ENCODE measurements around the gene AGBL2. TPM values are rescaled to one million over a fixed set of nuclear protein-coding genes. Genes with fewer than 3 reads are reported as not detected.

AGBL2 gene
- total and polyA plus RNA-seq, 2 of the 8 experiments (the other 6 are each of a cell fraction or from before 2014, with no cell fraction given), result 2.1 to 6.5 TPM

GRCh38 chr11:47667555-47667954, 47.6 kb downstream of the AGBL2 start:
- WGBS, 2 experiments (ENCODE audit: extremely low coverage in 1 of 2, insufficient coverage in 1 of 2, insufficient read length in 1 of 2, insufficient replicate concordance in 2 of 2, low coverage in 1 of 2, low lambda C conversion rate in 2 of 2, missing lambda C conversion rate in 1 of 2), result 79% methylated on average over 2 of the region's 2 CpGs; no CpG with 5 or more reads in 1 of the 2 experiments
- Histone ChIP-seq H3K14ac (ENCODE audit: insufficient read length) (no peak overlapping the region), H3K23ac (ENCODE audit: insufficient read length) (no peak overlapping the region), H3K56ac (replicated peaks; ENCODE audit: insufficient read length, low read depth, low read length) (no peak overlapping the region), H3K27me3 (replicated peaks in 1 of 4; ENCODE audit: control insufficient read depth in 3 of 4, extremely low read depth in 1 of 4, insufficient read depth in 3 of 4, low read length in 3 of 4) (no peaks in the 10 kb centered on the region), H3K4me2 (ENCODE audit: insufficient read depth in 1 of 2, low read depth in 2 of 2, low read length in 2 of 2) (no peak overlapping the region), H3K79me2 (ENCODE audit: control insufficient read depth in 1 of 2, insufficient read depth in 2 of 2, low read length in 2 of 2) (no peaks in the 10 kb centered on the region), H3K36me3 (ENCODE audit: control insufficient read depth in 2 of 4, insufficient read depth in 4 of 4, low read length in 3 of 4) (no peaks in the 10 kb centered on the region), H2BK12ac (ENCODE audit: low read depth, low read length) (no peak overlapping the region), H2BK20ac (ENCODE audit: low read length) (no peak overlapping the region), H3K4ac (replicated peaks; ENCODE audit: insufficient read length, low read depth, low read length) (no peak overlapping the region), H4K5ac (ENCODE audit: insufficient read length, low read depth, low read length) (no peak overlapping the region), H4K8ac (ENCODE audit: extremely low read depth, insufficient read depth, low read length) (no peak overlapping the region), H3K27ac (ENCODE audit: low read depth, low read length) (no peak overlapping the region), H2BK120ac (replicated peaks; ENCODE audit: low read depth, low read length) (no peak overlapping the region), H3K9ac (replicated peaks in 1 of 4; ENCODE audit: extremely low read depth in 1 of 4, low read depth in 3 of 4, low read length in 3 of 4) (no peak overlapping the region), H2AK5ac (ENCODE audit: low read depth, low read length) (no peak overlapping the region), H4K91ac (replicated peaks; ENCODE audit: insufficient read length, low read length) (no peak overlapping the region), H3K4me3 (ENCODE audit: extremely low read depth in 1 of 4, insufficient read depth in 2 of 4, low read depth in 3 of 4, low read length in 4 of 4) (no peak overlapping the region), H2AFZ (ENCODE audit: low read length) (no peak overlapping the region), H3K4me1 (replicated peaks in 1 of 4; ENCODE audit: control insufficient read depth in 3 of 4, insufficient read depth in 4 of 4, low read length in 3 of 4) (no peaks in the 10 kb centered on the region), H3K18ac (ENCODE audit: extremely low read depth, low read length) (no peak overlapping the region), H3K23me2 (ENCODE audit: low read depth, low read length) (no peaks in the 10 kb centered on the region), H3K9me3 (ENCODE audit: insufficient read depth in 2 of 2, low read depth in 1 of 2, low read length in 1 of 2) (no peaks in the 10 kb centered on the region), H3K79me1 (ENCODE audit: low read depth, low read length) (no peaks in the 10 kb centered on the region), H2BK15ac (ENCODE audit: low read length) (no peak overlapping the region), H2BK5ac (ENCODE audit: low read depth, low read length) (no peak overlapping the region), H4K20me1 (replicated peaks in 1 of 2; ENCODE audit: control insufficient read depth in 1 of 2, insufficient read depth in 2 of 2, low read length in 2 of 2) (no peaks in the 10 kb centered on the region)
- DNase-seq (ENCODE audit: low read depth in 1 of 2, low spot score in 2 of 2) (no peak), FAIRE-seq (no peak)
- POLR2A ChIA-PET (ENCODE audit: partially characterized antibody), result no interaction called here
- TF ChIP-seq NANOG (IDR thresholded peaks at IDR 0.05; ENCODE audit: insufficient read depth, low read depth, low read length, poor library complexity, severe bottlenecking) (no peak), RXRA (IDR thresholded peaks at IDR 0.05; ENCODE audit: insufficient read depth, low read depth, low read length) (no peak)
- CTCF ChIA-PET (ENCODE audit: partially characterized antibody), result no interaction called here

Data from H1 (cell line).